Measurements from ENCODE around the gene FAM163A.

Gene FAM163A

GRCh38 chr1:179742717-179743678 lies at the start of gene FAM163A:
Gene FAM163A (plus strand): TSS chr1:179743291. CDS start chr1:179813098, 69,807 bp downstream.
- no peak for DNase-seq

- DNase-seq, result peak in 1 of 2 experiments; percentile 10
Measured at GRCh38 chr1:179694530-179694929, 48.6 kb upstream of the FAM163A start.

- DNase-seq, result no peak
Measured at GRCh38 chr1:179702946-179703539, 40.0 kb upstream of the FAM163A start.

GRCh38 chr1:179706339-179706941 lies 36.7 kb upstream of the FAM163A start:
- DNase-seq, result peak in 1 of 2 experiments; percentile 29

DNA sequence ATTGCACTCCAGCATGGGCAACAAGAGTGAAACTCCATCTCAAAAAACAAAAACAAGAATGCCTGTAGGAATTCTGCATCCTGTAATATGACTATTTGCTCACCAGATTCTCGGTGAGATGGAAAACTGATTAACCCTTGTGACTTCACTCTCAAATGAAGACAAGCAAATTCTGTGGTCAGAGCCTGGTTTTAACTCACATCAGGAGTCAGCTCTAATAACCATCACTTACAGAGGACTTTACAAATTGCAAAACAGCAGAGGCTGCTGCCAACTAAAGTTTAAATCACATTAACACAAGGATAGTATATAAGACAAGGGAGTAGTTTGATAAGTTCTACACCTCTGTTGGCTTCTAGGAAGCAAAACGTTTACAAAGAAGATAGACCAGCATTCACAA lies 35.7 kb upstream of the FAM163A start:
- DNase-seq, result no peak

DNA sequence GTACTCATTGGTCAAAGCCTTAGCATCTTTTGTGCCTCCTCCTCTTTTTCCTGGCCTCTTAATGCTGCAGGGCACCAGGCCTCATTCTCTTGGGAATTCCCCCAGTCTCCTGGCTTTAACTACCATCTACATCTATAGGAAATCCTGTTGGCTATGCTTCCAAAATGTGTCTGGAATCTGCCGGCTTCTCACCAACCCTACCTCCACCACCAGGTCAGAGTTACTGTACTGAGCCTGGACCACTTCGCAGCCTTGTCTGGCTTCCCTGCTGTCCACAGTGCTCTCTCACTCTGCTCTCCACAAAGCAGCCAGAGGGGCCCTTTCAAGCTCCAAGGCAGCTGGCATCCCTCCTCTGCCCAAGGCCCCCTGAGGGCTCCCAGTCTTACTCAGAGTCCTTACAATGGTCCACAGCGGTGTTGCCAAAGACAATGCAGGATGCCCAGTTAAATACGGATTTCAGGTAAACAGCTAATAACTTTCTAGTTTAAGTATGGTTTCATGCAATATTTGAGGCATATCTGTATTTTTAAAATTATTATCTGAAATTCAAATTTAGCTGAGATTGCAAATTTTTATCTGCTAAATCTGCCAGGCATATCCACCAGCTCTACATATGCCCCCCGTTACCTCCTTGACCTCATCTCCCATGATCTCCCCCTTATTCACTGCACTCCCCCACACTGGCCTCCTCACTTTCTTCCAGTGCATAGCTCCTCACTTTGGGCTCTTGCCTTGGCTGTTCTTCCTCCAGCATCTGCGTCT lies 34.5 kb upstream of the FAM163A start:
- DNase-seq, result no peak

DNA sequence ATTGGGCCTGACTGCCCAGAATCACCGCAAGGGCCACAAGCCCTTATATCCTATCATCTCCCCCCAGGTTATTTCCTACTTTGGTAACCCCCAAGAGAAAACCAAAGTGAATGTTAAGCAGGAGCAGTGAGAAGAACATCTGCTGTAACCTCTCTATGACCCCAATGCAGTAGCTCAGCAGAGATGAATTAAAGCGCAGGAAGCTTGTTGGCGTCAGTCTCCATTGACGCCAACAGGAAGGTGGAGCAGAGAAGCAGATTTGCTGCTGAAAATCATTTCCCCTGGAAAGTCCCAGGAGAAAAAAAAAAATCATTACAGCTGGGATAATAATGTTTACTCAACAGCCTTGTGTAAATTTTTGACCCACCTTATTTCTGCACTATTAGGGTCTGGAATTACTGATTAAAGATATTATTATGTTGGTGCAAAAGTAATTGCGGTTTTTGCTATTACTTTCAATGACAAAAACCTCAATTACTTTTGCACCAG lies 33.2 kb upstream of the FAM163A start:
- peak in 1 of 2 experiments; percentile 24 for DNase-seq

DNA sequence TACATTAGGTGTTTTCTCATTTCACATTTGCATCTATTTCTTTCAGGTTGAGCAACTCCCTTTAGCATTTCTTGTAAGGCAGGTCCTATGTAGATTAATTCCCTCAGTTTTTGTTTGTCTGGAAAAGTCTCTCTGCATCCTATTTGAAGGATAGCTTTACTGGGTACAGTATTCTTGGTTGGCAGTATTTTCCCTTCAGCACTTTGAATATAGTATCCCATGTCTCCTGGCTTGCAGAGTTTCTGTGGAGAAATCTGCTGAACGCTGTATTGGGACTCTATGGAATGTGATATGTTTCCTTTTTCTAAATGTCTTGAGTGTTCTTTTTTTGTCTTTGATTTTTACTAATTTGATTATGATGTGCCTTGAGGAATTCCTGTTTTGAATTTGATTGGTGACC lies 28.9 kb upstream of the FAM163A start:
- no peak for DNase-seq

- no peak for DNase-seq
Measured at GRCh38 chr1:179714623-179715022, 28.5 kb upstream of the FAM163A start.

GRCh38 chr1:179719272-179719671 lies 23.8 kb upstream of the FAM163A start:
- no peak for DNase-seq

DNA sequence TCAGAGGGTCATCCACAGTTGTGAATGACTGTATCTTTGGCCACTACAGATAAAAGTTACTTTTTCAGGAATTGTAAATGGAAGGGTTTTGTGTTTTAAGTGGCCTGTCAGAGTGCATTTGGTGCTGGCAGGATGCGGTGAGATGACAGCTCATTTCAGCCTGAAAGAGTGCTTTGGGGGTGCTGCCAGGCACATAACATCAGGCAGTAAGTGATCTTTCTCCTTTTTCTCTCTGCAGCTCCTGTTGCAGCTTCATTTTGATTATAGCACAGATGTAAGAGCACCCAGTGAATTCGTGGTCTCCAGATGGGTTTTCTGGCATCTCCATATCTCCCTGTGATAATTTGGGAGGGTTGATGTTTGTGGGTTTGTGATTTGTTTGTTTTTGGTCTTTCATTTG lies 14.8 kb upstream of the FAM163A start:
- no peak for DNase-seq

DNA sequence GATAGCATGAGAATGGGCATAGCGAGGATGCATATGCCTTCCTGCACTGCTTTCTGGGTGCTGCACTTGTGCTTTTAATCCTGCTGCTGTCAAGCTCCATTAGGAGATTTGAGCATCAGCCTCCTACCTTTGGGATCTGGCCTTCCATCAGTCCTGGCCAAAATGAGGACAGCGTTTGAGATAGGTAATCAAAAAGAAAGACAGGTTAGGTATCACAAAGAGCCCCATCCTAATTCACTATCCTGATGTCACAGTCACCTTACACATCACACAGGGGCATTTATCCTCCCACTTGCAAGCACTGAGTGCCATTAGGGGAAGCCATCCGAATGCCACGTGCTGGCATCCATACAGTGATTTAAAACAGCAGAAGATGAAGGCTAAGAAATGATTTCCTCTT lies 13.2 kb upstream of the FAM163A start:
- no peak for DNase-seq

DNA sequence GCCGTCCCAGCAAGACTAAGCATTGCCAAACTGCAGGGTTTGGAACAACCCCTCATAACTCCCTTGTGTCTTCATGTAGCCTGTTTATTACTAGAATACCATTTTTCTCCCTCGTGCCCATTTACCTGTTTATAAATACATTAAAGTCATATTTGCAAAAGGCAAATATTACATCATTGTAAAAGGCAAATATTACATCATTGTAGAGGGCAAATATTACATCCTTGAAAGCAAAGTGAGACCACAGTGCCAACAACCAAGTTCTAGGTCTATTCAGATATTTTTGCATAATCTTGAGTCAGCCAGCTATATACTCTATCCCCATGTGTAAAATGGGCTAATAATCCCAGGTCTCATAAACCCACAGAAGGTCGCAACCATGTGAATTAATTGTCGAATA lies 11.4 kb upstream of the FAM163A start:
- peak in 1 of 2 experiments; percentile 11 for DNase-seq

DNA sequence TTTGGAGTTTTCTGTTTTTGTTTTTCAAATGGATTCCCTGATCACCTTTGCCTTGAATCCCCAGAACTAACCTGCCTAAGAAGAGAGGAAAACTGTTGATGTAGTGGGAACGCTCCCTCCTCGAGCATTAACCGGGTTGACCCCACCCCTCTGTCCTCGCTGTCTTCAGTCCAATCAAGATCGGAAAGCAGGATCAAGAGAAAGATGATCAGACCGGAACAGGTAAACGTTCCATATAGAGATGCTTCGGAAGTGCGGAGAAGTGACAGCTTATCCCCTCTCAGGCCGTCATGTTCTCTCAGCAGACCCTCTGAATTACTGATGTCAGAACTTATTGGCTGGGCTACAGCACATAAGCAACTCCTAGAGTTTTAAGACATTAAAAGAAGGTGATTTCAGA lies 800 bp upstream of the FAM163A start:
- no peak for DNase-seq

DNA sequence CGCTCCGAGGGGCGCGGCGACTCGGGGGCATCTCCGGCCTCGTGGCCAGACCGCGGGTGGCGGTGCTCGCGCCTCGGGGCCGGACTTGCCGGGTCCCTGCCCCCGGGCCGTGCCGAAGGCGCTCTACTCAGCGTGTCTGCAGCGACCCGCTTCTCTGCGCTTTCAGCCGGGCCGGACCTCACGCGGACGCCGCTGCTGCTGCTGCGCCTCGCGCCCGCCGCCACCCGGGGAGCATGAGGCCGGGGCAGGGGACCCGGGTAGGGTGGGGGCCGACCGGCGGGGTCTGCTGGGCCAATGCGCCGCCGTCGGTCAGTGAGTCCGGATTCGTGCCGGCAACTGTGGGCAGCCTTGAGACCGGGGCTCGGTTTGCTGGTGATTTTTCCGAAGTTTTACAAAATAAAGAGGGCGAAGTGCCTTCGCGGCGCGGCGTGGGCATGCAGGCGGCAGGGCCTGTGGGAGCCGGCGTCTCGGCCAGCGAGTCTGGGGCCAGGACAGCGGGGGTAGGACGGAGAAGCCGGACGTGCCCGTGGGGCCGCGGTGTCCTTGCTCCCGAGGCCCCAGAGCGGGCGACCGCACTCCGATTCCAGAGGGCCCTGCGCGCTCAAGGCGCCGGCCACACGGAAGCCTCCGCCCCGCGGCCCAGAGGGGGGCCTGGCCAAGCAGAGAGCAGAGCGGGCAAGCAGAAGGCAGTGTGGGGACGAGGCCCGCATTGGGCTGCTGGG lies 749 bp downstream of the FAM163A start:
- DNase-seq, result no peak

DNA sequence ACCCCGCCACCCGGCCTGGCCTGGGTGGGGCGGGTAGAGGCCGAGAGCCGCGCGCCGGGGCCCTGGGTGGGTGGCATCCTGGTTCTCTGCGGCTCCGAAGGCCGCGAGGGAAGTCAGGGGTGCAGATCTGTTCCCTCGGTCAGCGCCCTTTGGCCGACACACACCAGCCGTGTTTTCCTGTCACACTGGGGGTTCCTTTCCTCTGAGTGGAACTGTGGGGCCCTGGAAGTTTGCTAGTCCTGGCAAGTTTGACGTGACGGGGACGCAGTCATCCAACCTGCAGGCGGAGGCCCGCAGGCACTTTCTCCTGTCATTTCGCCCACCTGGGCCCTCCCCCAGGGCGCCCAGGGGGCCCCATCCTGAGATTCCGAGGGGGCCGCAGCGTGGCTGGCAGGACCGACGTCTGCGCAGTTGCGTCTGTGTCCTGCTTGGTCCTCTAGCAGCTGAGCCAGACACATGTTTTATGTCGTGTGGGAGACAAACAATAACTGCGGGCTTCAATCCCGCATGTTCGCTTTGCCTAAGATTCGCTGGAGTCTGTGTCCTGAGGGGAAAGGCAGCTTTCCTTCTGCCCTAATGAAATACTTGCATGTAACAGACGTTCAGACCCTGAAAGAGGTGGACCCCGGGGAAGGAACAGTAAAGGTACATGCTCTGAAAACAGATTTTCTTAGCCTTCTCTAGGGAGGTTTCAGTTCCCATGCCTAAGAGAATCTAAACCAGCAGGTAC lies 1.5 kb downstream of the FAM163A start:
- DNase-seq, result no peak

- DNase-seq, result no peak
Measured at GRCh38 chr1:179745131-179745611, 2.1 kb downstream of the FAM163A start.

- DNase-seq, result no peak
Measured at GRCh38 chr1:179745743-179746142, 2.7 kb downstream of the FAM163A start.

- DNase-seq, result no peak
Measured at GRCh38 chr1:179747611-179748010, 4.5 kb downstream of the FAM163A start.

DNA sequence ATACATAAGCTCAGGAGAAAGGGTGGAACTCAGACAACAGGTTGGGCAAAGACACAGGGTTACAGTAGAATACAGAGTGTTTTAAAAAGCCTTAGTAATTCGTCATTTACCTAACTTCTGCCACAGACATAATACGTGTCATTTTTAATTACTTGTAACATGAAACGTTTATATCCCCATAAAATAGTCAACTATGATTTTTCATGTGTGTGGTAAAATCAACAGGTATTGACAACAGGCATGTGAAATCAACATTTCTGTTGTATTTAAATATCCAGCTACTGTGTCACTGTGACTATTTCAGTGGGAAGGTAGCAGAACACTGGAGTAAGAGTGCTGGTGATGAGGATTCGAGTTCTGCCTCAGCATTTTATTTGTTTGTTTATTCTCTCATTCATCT lies 5.7 kb downstream of the FAM163A start:
- DNase-seq, result no peak

DNA sequence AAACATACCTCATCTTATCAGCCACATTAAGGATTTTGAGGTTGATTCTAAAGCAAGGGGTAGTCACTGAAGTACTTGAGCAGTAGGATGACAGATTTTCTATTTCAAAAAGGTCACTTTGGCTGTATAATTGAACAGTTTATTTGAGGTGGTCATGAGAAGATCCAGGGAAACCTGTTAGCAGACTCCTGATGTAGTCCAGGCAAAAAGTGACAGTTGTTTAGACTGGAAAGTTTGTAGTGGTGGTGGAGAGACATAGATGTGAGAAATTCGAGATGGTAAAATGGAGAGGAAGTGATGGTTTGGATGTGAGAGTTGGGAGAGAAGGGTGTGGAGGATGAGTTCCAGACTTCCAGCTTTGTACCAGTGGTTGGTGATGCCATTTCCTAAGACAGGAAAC lies 7.5 kb downstream of the FAM163A start:
- DNase-seq, result no peak

All from SHP77 (cell line).